A673 (cell line): ENCODE data around the gene TDRD3.

Experiments
- CTCF ChIP-seq: fragments of 300-800, 200-600 bp; sonication (generic); conservative IDR thresholded peaks from 2 replicates; pipeline ENCODE4 v1.5.1; 2017; ENCODE audit warnings: low read depth, mild to moderate bottlenecking, antibody characterized with exemption, low read length, moderate library complexity, mixed read lengths
- EZH2 ChIP-seq: fragments of 200-600 bp; sonication (generic); IDR thresholded peaks from 2 replicates; pipeline ENCODE4 v1.6.1; 2017; ENCODE audit warnings: borderline replicate concordance, low read depth, mild to moderate bottlenecking, mixed read lengths, antibody characterized with exemption, low read length; ENCODE audit not compliant: poor library complexity, severe bottlenecking

- TF ChIP-seq CTCF (no peak), EZH2 (no peak)
Measured at GRCh38 chr13:60494296-60494695, 97.3 kb downstream of the TDRD3 start.
